SK-N-SH (cell line): Measurements from ENCODE around the gene ALDH3A2. TPM values are rescaled to one million over a fixed set of nuclear protein-coding genes. Genes with fewer than 3 reads are reported as not detected.
A peak's percentile ranks its signal among the peaks of the same experiment; 100 is the strongest.

Experiments used
- CTCF ChIA-PET: fragments of 300-600, 350-600 bp; formaldehyde crosslinking; extraction: SDS; loops from one replicate; lab custom pipeline; 2021; lab: Yijun Ruan, JAX
- POLR2A ChIA-PET: fragments of 350-600 bp; sonication (Branson Sonifier 250); formaldehyde crosslinking; extraction: SDS; loops from one replicate; lab custom pipeline; 2020; ENCODE audit warnings: antibody characterized with exemption, inconsistent platforms; lab: Yijun Ruan, JAX
- DNase-seq: peaks from one replicate; pipeline ENCODE4 v3.0.0; 2012
- H2AFZ ChIP-seq: fragments of 200-600 bp; sonication (generic); 2 replicates; pipeline ENCODE4 v1.8.1; 2016; ENCODE audit warnings: antibody characterized with exemption, mild to moderate bottlenecking, low read depth
- H3F3A ChIP-seq: fragments of 200-600 bp; sonication (generic); replicated peaks from 2 replicates; pipeline ENCODE3; 2016; ENCODE audit warnings: antibody characterized with exemption, mild to moderate bottlenecking; ENCODE audit not compliant: insufficient read depth
- H3K27ac ChIP-seq, 2 experiments: fragments of 200-500 bp in 1 of 2; fragments of 200-600 bp in 1 of 2; sonication (Bioruptor generic) in 1 of 2; sonication (generic), shearing (Covaris generic) in 1 of 2; 2 replicates each; pipeline versions ENCODE4 v1.5.1 to v1.6.1; 2014 to 2016; ENCODE audit warnings: low read depth in 2 of 2, inconsistent platforms in 1 of 2, low read length in 1 of 2, mild to moderate bottlenecking in 1 of 2, mixed read lengths in 1 of 2
- H3K27me3 ChIP-seq: fragments of 200-600 bp; sonication (generic), shearing (Covaris generic); 2 replicates; pipeline ENCODE4 v1.6.1; 2016; ENCODE audit warnings: mixed run types; ENCODE audit not compliant: insufficient read depth
- H3K36me3 ChIP-seq, 2 experiments: fragments of 200-500 bp in 1 of 2; fragments of 200-600 bp in 1 of 2; sonication (Bioruptor generic) in 1 of 2; sonication (generic) in 1 of 2; replicated peaks in 1 of 2; 2 replicates each; pipeline versions ENCODE3 to v1.5.1; 2014 to 2016; ENCODE audit warnings: low read length in 1 of 2, mild to moderate bottlenecking in 1 of 2; ENCODE audit not compliant: insufficient read depth in 2 of 2, control insufficient read depth in 1 of 2
- H3K4me1 ChIP-seq, 2 experiments: fragments of 200-500 bp in 1 of 2; fragments of 200-600 bp in 1 of 2; sonication (Bioruptor generic) in 1 of 2; sonication (generic), shearing (Covaris generic) in 1 of 2; 2 replicates each; pipeline versions ENCODE4 v1.5.1 to v1.6.1; 2014 to 2016; ENCODE audit warnings: low read depth in 1 of 2, low read length in 1 of 2, mixed run types in 1 of 2; ENCODE audit not compliant: insufficient read depth in 2 of 2, control insufficient read depth in 1 of 2
- H3K4me2 ChIP-seq: fragments of 200-600 bp; sonication (generic), shearing (Covaris generic); 2 replicates; pipeline ENCODE4 v1.6.1; 2017; ENCODE audit warnings: mixed run types
- H3K4me3 ChIP-seq, 2 experiments: fragments of 200-500 bp in 1 of 2; fragments of 200-600 bp in 1 of 2; sonication (Bioruptor generic) in 1 of 2; sonication (generic), shearing (Covaris generic) in 1 of 2; 2 replicates each; pipeline versions ENCODE4 v1.5.1 to v1.8.1; 2014 to 2016; ENCODE audit warnings: low read depth in 2 of 2, inconsistent platforms in 1 of 2, low read length in 1 of 2, mild to moderate bottlenecking in 1 of 2, mixed read lengths in 1 of 2, moderate library complexity in 1 of 2
- H3K79me2 ChIP-seq: fragments of 200-600 bp; sonication (generic); 2 replicates; pipeline ENCODE4 v1.8.1; 2017; ENCODE audit warnings: mild to moderate bottlenecking; ENCODE audit not compliant: insufficient read depth
- H3K9ac ChIP-seq: fragments of 200-600 bp; sonication (generic); 2 replicates; pipeline ENCODE4 v1.6.1; 2017; ENCODE audit warnings: mixed run types
- H3K9me2 ChIP-seq: fragments of 200-600 bp; sonication (generic); 2 replicates; pipeline ENCODE4 v1.6.1; 2017; ENCODE audit warnings: mixed run types
- H3K9me3 ChIP-seq: fragments of 200-600 bp; sonication (generic); 2 replicates; pipeline ENCODE4 v1.6.1; 2017; ENCODE audit warnings: mixed run types, mild to moderate bottlenecking, moderate library complexity
- H4K20me1 ChIP-seq: fragments of 200-600 bp; sonication (generic); 2 replicates; pipeline ENCODE4 v1.6.1; 2017; ENCODE audit warnings: mild to moderate bottlenecking, mixed run types; ENCODE audit not compliant: insufficient read depth
- CHD2 ChIP-seq: fragments of 150-350 bp; IDR thresholded peaks from 2 replicates; pipeline ENCODE4 v1.6.1; 2018; ENCODE audit warnings: low read length; ENCODE audit not compliant: partially characterized antibody
- ELF1 ChIP-seq: IDR thresholded peaks from 2 replicates; pipeline ENCODE4 v1.4.0; 2012
- EZH2phosphoT487 ChIP-seq: fragments of 200-600 bp; sonication (generic); IDR thresholded peaks from 2 replicates; pipeline ENCODE4 v1.6.1; 2017; ENCODE audit warnings: low read depth, mixed run types, mild to moderate bottlenecking, antibody characterized with exemption, moderate library complexity, borderline replicate concordance
- FOSL2 ChIP-seq: IDR thresholded peaks from 2 replicates; pipeline ENCODE4 v1.4.0; 2012; ENCODE audit warnings: low read depth, mild to moderate bottlenecking, moderate library complexity, borderline replicate concordance
- FOXJ3 ChIP-seq: sonication (generic); formaldehyde crosslinking; IDR thresholded peaks from 2 replicates; pipeline ENCODE4 v1.5.1; 2020; ENCODE audit warnings: mild to moderate bottlenecking, missing genetic modification reagents
- FOXM1 ChIP-seq: IDR thresholded peaks from 2 replicates; pipeline ENCODE4 v1.4.0; 2012; ENCODE audit warnings: low read depth, mild to moderate bottlenecking
- GABPA ChIP-seq: IDR thresholded peaks from 2 replicates; pipeline ENCODE4 v1.4.0; 2012; ENCODE audit warnings: low read depth, mild to moderate bottlenecking
- GATA2 ChIP-seq: sonication (generic); formaldehyde crosslinking; IDR thresholded peaks from 2 replicates; pipeline ENCODE4 v1.5.0; 2020; ENCODE audit warnings: mild to moderate bottlenecking, missing genetic modification reagents
- PBX3 ChIP-seq: IDR thresholded peaks from 2 replicates; pipeline ENCODE4; 2012
- RAD21 ChIP-seq: IDR thresholded peaks from 2 replicates; pipeline ENCODE4 v1.6.1; 2012; ENCODE audit warnings: mild to moderate bottlenecking, low read length
- RFX5 ChIP-seq: IDR thresholded peaks from 2 replicates; pipeline ENCODE4 v1.6.1; 2012; ENCODE audit warnings: mild to moderate bottlenecking, improper control_type of control experiment, low read length
- RXRA ChIP-seq: IDR thresholded peaks from 2 replicates; pipeline ENCODE4 v1.4.0; 2012; ENCODE audit warnings: low read depth, mild to moderate bottlenecking, borderline replicate concordance
- SIN3A ChIP-seq: IDR thresholded peaks from 2 replicates; pipeline ENCODE4 v1.6.1; 2012; ENCODE audit warnings: low read depth, mild to moderate bottlenecking, low read length, moderate library complexity, borderline replicate concordance
- SMC3 ChIP-seq: IDR thresholded peaks from 2 replicates; pipeline ENCODE4 v1.6.1; 2012; ENCODE audit warnings: low read depth, low read length, improper control_type of control experiment
- TEAD4 ChIP-seq: IDR thresholded peaks from 2 replicates; pipeline ENCODE4 v1.4.0; 2012; ENCODE audit warnings: mild to moderate bottlenecking, borderline replicate concordance; ENCODE audit not compliant: insufficient read depth
- YY1 ChIP-seq: IDR thresholded peaks from 2 replicates; pipeline ENCODE4 v1.4.0; 2012; ENCODE audit warnings: low read depth, mild to moderate bottlenecking
- WGBS: methylation state at CpG from one replicate; pipeline ENCODE4 v1.1.6; 2017; ENCODE audit warnings: low lambda C conversion rate; 5-methylcytosine and 5-hydroxymethylcytosine counted together
- polyA plus RNA-seq, 3 experiments: library from polyadenylated mRNA; depleted of rRNA; stranded (reverse); fragments of >200 nt; gene quantifications; 2 replicates each; pipeline ENCODE4 v1.2.3, GENCODE V29; 2012
- TF ChIP-seq, protein P1 (sequence below): fragments of 150-350 bp; IDR thresholded peaks from 2 replicates; pipeline ENCODE4 v1.6.1; 2017; ENCODE audit warnings: antibody characterized with exemption, low read length, low read depth, borderline replicate concordance
- TF ChIP-seq, protein P2 (sequence below): fragments of 150-350 bp; IDR thresholded peaks from 2 replicates; pipeline ENCODE4 v1.6.1; 2016; ENCODE audit warnings: mild to moderate bottlenecking, low read depth, low read length
- TF ChIP-seq, protein P3 (sequence below): IDR thresholded peaks from 2 replicates; pipeline ENCODE4 v1.4.0; 2012; ENCODE audit warnings: low read depth
- TF ChIP-seq, protein P4 (sequence below): fragments of 200-600 bp; sonication (generic); IDR thresholded peaks from 2 replicates; pipeline ENCODE4 v1.6.1; 2017; ENCODE audit warnings: antibody characterized with exemption, mild to moderate bottlenecking, moderate library complexity

The ALDH3A2 gene
- polyA plus RNA-seq, 1 of the 3 experiments (the other 2 are of a cell fraction): 16.6 TPM

GRCh38 chr17:19651451-19652238 is 3.1 kb downstream of the ALDH3A2 start:
- no peaks in the 10 kb centered on the region for H4K20me1 ChIP-seq
- H3K27me3 ChIP-seq: no peaks in the 10 kb centered on the region
- CTCF ChIA-PET: interaction anchor here (0.7 to 1.3 kb wide), 2 partner anchors 93 to 98 kb away, joined by 3 to 5 read pairs; no protein-coding TSS in a partner anchor
- peaks cover 6% of the 10 kb centered on the region for H3F3A ChIP-seq
- H3K9me3 ChIP-seq: no peaks in the 10 kb centered on the region
- no peak overlapping the region for H3K9ac ChIP-seq
- peaks cover 14 to 31% of the 10 kb centered on the region in 2 experiments for H3K4me1 ChIP-seq
- peaks cover 33% of the 10 kb centered on the region for H3K79me2 ChIP-seq
- 93% methylated on average over 5 of the region's 5 CpGs for WGBS
- H3K4me3 ChIP-seq: no peak overlapping the region
- TF ChIP-seq, protein P1, sequence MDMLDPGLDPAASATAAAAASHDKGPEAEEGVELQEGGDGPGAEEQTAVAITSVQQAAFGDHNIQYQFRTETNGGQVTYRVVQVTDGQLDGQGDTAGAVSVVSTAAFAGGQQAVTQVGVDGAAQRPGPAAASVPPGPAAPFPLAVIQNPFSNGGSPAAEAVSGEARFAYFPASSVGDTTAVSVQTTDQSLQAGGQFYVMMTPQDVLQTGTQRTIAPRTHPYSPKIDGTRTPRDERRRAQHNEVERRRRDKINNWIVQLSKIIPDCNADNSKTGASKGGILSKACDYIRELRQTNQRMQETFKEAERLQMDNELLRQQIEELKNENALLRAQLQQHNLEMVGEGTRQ: no peak
- TF ChIP-seq GABPA (no peak), FOXJ3 (no peak), CHD2 (no peak), RFX5 (no peak), TEAD4 (no peak), GATA2 (CRISPR knock-in tag) (no peak), YY1 (no peak), EZH2phosphoT487 (no peak), RAD21 (no peak), PBX3 (no peak), SMC3 (no peak), RXRA (no peak), ELF1 (no peak), FOSL2 (no peak), SIN3A (no peak), FOXM1 (no peak)
- TF ChIP-seq, protein P2, sequence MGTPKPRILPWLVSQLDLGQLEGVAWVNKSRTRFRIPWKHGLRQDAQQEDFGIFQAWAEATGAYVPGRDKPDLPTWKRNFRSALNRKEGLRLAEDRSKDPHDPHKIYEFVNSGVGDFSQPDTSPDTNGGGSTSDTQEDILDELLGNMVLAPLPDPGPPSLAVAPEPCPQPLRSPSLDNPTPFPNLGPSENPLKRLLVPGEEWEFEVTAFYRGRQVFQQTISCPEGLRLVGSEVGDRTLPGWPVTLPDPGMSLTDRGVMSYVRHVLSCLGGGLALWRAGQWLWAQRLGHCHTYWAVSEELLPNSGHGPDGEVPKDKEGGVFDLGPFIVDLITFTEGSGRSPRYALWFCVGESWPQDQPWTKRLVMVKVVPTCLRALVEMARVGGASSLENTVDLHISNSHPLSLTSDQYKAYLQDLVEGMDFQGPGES: no peak
- TF ChIP-seq, protein P3, sequence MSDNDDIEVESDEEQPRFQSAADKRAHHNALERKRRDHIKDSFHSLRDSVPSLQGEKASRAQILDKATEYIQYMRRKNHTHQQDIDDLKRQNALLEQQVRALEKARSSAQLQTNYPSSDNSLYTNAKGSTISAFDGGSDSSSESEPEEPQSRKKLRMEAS: no peak
- TF ChIP-seq, protein P4, sequence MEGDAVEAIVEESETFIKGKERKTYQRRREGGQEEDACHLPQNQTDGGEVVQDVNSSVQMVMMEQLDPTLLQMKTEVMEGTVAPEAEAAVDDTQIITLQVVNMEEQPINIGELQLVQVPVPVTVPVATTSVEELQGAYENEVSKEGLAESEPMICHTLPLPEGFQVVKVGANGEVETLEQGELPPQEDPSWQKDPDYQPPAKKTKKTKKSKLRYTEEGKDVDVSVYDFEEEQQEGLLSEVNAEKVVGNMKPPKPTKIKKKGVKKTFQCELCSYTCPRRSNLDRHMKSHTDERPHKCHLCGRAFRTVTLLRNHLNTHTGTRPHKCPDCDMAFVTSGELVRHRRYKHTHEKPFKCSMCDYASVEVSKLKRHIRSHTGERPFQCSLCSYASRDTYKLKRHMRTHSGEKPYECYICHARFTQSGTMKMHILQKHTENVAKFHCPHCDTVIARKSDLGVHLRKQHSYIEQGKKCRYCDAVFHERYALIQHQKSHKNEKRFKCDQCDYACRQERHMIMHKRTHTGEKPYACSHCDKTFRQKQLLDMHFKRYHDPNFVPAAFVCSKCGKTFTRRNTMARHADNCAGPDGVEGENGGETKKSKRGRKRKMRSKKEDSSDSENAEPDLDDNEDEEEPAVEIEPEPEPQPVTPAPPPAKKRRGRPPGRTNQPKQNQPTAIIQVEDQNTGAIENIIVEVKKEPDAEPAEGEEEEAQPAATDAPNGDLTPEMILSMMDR: no peak
- no peak overlapping the region; a peak in 1 of 4 replicates for H3K27ac ChIP-seq
- DNase-seq: no peak
- H3K4me2 ChIP-seq: peak overlapping the region; percentile 96; the same call in 1 of the 2 replicates
- H2AFZ ChIP-seq: no peak overlapping the region; the same call in 1 of the 2 replicates
- peaks cover 0 to 15% of the 10 kb centered on the region in 2 experiments for H3K36me3 ChIP-seq
- H3K9me2 ChIP-seq: no peaks in the 10 kb centered on the region
- POLR2A ChIA-PET: no interaction called here
